HG02623 (cell line): ENCODE results near the gene PPP6R1.

Source experiments
- ATAC-seq: cut with Tn5 transposase; IDR thresholded peaks from one replicate; pipeline ENCODE4 v1.9.1; 2021; ENCODE audit warnings: moderate library complexity; ENCODE audit not compliant: unreplicated experiment

Gene PPP6R1, protein sequence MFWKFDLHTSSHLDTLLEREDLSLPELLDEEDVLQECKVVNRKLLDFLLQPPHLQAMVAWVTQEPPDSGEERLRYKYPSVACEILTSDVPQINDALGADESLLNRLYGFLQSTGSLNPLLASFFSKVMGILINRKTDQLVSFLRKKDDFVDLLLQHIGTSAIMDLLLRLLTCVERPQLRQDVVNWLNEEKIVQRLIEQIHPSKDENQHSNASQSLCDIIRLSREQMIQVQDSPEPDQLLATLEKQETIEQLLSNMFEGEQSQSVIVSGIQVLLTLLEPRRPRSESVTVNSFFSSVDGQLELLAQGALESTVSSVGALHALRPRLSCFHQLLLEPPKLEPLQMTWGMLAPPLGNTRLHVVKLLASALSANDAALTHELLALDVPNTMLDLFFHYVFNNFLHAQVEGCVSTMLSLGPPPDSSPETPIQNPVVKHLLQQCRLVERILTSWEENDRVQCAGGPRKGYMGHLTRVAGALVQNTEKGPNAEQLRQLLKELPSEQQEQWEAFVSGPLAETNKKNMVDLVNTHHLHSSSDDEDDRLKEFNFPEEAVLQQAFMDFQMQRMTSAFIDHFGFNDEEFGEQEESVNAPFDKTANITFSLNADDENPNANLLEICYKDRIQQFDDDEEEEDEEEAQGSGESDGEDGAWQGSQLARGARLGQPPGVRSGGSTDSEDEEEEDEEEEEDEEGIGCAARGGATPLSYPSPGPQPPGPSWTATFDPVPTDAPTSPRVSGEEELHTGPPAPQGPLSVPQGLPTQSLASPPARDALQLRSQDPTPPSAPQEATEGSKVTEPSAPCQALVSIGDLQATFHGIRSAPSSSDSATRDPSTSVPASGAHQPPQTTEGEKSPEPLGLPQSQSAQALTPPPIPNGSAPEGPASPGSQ

DNA sequence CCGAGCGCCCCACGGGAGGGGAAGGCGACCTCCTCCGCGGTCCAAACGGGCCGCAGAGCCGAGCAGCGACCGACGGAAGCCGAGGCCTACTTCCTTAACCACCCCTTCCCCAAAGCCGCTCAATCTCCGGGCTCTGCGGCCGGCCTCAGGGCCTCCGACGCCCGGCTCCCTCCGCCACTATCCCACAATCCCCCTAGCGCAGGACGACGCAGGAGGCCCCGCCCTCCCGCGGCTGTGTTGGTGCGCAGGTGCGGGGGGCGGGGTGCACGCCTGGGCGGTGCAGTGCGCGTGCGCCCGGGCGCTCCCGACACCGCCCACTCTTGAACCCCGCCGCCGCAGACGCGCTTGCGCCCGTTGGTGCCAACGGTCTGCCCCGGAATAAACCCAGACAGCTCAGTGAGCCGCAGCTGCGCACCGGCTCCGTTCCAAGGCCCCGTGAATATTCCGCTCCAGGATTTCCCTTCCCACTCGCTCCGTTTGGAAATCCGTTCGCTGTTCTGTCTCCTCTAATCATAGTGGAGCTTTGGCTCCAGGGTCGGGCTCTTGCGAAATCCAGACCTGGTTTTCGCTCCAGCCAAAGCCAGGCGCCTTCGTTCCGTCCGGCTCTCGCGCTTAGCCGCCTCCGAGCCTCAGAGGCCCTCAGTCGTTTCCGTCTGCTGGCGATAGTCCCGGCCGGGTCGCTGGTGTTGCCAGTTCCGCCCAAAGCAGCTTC, at the start of gene PPP6R1:
Gene PPP6R1, minus strand, starts transcription at position 190 of the 712 bp plus-strand sequence. CDS start 11,914 bp downstream, outside the sequence.
- ATAC-seq: peak; percentile 68

DNA sequence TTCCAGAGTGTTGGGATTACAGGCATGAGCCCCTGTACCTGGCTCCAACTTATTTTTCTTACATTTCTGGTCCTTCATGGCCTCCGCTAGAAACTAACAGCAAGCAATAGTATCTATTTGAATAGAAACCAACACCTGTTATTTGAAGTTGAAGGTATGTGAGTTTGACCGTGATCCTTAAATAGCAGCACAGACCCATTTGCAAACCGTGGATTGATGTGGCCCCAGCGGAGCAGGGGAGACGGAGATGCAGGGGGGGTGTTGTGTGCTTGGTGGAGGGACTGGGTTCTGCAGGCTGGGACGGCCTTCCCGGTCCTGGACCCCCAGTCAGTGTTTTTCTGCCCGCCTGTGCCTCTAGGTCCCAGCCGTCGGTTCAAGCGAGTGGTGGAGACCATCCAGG, 49.5 kb upstream of the PPP6R1 start:
- no peak for ATAC-seq

GRCh38 chr19:55306712-55307111, 47.9 kb upstream of the PPP6R1 start:
- ATAC-seq: no peak

- ATAC-seq: no peak
These were observed 47.3 kb upstream of the PPP6R1 start for GRCh38 chr19:55305983-55306562.

GRCh38 chr19:55305491-55305890, 46.7 kb upstream of the PPP6R1 start:
- no peak for ATAC-seq

DNA sequence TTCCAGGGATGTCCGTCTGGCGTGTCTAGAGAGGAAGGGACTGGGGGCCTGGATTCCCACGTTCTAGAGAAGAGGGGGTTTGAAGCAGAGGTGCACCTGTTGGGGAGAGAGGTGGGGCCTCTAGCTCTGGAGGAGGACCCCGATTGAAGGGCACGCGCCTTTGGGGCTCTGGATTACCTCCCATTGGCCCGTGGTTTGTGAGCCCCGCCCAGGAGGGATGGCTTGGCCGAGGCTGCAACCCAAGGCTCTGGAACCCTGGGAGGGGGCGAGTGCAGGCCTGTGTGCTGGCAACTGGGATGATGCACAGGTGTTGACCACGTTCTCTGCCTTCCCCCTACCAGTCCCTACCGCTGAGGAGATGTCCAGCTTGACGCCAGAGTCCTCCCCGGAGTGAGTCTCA, 46.2 kb upstream of the PPP6R1 start:
- no peak for ATAC-seq

DNA sequence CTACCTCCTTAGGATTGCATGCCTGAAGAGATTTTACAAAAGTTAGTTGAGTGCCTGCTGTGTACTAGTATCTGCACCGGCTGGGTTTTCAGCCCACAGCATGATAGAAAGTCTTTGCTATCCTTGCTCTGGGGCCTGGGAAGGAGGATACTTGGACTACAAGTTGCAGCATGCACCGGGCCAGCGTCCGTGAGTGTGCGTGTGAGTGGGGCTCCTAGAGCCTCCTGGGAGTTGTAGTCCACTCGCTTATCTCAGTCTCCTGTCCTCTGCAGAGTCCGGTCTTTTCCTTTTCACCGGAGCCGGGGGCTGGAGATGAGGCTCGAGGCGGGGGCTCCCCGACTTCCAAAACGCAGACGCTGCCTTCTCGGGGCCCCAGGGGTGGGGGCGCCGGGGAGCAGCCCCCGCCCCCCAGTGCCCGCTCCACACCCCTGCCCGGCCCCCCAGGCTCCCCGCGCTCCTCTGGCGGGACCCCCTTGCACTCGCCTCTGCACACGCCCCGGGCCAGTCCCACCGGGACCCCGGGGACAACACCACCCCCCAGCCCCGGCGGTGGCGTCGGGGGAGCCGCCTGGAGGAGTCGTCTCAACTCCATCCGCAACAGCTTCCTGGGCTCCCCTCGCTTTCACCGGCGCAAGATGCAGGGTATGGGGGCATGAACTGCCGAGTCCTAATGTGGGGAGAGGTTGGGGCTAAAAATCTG, 45.6 kb upstream of the PPP6R1 start:
- no peak for ATAC-seq

DNA sequence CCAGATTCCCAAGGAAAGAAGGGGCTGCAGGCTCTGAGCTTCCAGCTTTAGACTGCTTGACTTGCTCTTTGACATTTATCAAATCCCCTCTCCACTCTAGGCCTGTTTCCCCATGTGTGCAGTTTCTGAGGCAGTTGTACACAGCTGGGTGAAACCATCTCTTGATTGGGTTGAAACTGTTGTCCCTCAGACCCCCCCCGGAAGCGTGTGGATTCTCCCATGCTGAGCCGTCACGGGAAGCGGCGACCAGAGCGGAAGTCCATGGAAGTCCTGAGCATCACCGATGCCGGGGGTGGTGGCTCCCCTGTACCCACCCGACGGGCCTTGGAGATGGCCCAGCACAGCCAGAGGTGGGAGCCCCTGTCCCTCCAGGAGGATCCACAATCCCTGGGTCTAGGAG, 44.7 kb upstream of the PPP6R1 start:
- ATAC-seq: no peak

DNA sequence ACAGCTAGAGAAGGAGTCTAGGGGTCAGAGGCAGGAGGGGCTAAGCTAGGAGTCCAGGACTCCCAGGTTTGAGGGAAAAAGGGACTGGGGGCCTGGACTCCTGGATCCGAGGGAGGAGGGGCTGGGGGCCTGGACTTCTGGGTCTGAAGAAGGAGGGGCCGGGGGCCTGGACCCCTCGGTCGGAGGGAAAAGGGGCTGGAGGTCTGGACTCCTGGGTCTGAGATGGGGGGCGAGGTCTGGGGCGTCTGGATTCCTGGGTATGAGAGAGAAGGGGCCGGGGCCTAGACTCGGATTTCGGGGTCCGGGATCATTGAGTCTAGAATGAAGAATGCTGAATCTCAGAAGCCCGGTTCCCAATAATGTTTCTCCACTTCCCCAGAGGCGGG, 43.5 kb upstream of the PPP6R1 start:
- no peak for ATAC-seq

- ATAC-seq: no peak
These were observed 42.9 kb upstream of the PPP6R1 start for GRCh38 chr19:55301459-55302317.

DNA sequence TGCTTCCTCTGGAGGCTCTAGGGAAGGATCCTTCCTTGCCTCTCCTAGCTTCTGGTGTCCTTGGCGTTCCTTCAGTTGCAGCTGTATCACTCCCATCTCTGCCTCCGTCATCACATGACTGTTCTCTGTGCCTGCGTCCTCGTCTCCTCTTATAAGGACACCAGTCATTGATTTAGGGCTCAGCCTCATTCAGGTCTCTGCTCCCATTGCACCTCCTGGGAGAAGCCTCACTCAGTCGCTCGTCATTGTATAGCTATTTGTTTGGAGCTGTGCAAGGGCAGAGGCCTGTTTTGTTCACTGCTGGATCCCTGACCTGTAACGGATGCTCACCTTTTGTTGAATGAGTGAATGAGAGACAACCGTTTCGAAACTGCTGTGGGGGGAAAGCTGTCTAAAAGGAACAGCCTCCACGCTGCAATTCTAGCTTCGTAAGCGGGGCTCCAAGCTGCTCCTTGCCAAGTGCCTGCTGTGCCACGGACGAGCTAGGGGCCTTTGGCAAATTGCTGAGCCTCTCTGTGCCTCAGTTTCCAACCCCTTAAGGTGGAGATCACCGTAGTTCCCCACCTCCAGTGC, 42.2 kb upstream of the PPP6R1 start:
- no peak for ATAC-seq

GRCh38 chr19:55299991-55300390, 41.2 kb upstream of the PPP6R1 start:
- ATAC-seq: no peak

DNA sequence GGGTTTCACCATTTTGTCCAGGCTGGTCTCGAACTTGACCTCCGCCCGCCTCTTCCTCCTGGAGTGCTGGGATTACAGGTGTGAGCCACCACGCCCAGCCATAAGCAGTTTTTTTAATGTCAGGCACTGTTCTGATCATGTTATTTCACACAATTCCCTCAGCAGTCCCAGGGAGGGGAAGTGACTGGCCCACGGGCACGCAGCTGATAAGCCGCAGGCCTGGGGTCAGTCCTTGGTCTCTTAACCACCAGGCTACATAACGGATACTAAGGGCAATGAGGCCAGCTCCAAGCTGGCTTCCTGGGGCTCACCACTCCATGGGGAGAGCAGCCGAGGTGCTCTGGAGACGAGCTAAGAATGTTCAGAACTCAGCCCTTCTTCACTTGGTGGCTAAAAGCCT, 38.5 kb upstream of the PPP6R1 start:
- no peak for ATAC-seq

DNA sequence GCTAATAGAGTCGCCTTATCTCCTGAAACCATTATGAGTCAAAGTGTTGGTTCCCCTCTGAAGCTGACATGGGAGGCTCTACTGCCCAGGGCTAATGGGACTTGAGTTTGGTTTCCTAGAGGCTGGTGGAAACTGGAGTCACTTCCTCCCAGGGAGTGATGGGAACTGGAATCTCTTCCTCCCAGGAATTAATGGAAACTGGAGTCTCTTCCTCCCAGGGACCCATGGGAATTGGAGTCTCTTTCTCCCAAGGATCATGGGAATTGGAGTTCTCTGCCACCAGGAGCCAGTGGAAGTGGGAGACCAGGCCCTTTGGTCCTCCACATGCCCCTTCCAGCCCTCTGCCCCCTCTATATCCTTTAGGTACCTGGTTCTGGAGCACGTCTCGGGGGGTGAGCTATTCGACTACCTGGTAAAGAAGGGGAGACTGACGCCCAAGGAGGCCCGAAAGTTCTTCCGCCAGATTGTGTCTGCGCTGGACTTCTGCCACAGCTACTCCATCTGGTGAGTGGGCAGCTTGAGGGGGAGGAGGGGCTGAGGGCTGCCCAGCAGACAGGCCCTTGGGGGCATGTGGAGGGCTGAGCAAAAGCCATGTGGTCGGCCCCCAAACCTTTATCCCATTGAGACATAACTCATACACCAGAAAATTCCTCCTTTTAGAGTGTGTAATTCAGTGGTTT, 30.4 kb upstream of the PPP6R1 start:
- ATAC-seq: no peak

DNA sequence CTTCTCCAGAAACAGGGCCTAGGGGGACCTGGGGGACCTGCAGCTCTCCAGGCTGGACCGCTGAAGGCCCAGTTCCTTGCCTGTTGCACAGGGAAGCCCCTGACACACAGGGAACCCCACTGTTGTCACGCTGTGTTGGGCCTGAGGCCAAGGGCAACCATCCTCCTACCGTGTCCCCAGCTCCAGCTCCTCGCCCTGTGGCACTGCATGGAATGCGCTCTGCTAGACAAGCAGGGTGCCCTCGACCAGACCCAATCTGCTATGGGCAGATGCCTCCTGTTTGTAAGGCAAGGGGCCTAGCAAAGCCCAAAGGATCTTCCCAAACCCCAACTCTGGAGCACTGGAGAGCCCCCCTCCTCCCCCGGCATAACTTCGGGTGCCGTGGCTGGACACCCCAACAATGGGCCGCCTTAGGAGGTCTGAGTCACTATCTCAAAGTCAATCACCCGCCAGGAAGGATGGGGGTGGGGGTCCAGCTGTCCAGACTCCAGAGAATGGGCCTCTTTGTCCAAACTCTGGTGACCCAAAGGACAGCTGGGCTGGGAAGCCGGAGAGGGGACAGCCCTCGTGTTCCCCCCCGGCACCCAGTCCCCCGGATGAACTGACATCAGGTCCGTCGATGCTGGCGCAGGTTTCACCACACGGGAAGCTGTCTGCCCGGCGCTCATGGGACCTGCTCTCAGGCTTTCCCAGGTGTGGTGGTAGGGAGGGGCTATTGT, 28.7 kb upstream of the PPP6R1 start:
- no peak for ATAC-seq

GRCh38 chr19:55285229-55285890, 26.5 kb upstream of the PPP6R1 start:
- ATAC-seq: no peak

DNA sequence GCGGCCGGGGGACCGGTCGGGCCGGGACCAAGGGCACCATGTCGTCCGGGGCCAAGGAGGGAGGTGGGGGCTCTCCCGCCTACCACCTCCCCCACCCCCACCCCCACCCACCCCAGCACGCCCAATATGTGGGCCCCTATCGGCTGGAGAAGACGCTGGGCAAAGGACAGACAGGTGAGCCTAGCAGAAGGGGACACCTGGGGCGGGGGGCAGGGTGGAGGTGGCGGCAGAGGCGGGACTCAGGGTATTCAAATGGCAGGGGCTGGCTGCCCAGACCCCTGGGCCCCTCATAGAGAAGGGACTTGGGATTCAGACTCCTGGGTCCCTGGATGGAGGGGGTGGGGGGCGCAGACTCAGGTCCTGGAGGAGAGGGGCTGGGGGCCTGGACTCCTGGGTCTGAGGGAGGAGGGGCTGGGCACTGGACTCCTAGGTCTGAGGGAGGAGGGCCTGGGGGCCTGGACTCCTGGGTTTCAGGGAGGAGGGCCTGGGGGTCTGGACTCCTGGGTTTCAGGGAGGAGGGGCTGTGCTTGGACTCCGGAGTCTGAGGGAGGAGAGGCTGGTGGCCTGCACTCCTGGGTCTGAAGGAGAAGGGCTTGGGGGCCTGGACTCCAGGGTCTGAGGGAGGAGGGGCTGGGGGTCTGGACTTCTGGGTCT, 25.7 kb upstream of the PPP6R1 start:
- no peak for ATAC-seq
